ENCODE results near the gene DNMT3A.

The DNMT3A gene

DNA sequence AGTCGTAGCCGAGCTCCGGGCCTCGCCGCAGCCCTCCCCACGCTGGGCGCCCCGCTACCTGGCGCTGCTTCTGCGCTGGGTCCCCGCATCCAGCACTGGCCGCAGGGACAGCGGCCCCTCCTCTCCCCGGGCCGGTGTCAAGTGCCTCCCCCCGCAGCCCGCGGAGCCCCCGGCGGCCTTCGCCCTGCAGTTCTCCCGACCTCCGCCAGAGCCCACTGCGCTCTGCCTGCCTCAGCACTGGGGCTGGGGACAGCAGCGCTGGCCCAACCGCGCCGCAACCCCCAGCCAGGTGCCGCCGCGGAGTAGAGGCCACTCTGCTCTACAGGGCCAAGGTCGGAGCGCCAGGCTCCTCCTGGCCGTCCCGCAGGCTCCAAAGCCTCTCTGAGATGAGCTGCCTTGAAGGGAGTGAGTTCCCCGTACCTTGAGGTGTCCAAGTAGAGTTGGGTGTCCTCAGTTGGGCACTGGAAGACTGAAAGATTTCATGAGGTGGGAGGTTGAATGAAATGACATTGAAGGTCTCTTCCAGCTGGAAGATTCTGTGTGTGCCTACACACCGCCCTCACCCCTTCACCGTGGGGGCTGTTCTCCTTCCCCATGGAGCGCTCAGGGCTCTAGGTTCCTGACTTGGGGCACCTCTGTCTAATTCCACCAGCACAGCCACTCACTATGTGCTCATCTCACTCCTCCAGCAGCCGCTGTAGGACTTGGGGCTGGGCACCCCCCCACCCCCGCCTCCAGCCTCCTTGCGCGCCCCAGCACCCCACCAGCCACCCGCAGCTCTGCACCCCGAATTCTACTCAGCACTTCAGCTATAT lies 854 bp upstream of the DNMT3A start:
- peak; percentile 5 for FAIRE-seq

DNA sequence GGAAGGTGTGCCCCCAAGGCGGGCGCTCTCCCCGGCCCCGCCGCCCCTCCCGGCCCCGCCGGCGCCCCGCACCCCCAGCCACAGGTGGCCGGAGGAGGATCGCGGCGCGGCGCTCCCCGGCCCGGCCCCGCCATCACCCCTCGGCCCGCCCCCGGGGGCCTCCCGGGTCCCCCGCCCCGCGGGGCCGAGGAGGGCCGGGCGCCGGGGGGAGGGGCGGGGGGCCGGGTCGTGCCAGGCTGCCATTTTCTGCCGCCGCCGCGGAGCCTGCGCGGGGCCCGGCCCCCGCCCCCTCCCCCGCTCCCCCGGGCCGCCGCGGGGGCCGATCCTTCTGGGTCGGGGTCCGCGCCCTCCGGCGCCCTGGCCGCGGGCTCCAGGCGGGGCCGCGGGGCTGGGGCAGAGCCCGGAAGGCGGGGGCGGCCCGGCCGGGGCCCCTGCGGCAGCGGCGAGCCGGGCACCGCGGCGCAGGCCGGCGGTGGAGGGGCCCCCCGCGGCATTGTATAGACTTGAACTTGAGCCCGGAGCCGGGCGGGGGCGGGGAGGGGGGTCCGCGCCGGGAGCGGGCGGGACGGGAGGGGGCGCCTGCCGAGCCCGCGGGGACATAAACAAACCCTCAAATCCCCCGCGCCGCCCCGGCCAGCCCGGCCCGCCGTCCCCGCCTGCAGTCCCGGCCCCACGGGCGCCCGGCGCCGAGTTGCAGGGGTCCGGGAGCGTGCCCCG lies 556 bp downstream of the DNMT3A start:
- no peak for FAIRE-seq

DNA sequence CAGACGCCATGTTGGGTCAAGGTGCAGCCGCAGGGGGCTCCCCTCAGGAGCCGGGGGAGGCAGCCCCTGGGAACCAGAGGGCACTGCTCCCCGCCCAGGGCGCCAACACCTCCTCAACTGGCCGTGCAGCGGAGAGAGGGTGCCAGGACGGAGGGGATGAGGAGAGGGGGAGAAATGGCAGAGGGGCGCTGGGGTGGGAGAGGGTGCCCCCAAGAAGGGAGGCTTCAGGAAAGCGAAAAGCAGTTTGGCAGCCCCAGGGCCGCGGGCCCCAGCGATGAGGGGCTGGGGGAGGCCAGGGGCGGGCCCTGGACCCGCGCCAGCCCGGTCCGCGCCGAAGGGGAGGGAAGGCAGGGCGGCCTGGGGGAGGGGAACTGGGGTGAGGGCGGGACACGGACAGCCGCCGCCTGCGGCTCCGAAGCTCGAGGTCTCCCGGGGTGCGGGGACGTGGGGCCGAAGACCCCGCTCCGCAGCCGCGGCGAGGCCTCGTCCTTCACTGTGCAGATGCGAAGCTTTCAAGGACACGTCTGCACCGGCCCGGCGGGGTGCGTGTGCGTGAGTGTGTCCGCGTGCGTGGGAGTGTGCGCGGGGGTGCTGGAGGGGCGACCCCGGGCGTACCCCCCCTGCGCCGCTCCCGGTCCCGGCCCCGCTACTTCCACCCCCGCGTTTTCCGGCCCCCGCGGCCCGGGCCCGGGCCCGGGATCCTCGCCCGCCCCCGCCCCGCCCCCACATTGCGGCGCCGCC lies 1.4 kb downstream of the DNMT3A start:
- no peak for FAIRE-seq

DNA sequence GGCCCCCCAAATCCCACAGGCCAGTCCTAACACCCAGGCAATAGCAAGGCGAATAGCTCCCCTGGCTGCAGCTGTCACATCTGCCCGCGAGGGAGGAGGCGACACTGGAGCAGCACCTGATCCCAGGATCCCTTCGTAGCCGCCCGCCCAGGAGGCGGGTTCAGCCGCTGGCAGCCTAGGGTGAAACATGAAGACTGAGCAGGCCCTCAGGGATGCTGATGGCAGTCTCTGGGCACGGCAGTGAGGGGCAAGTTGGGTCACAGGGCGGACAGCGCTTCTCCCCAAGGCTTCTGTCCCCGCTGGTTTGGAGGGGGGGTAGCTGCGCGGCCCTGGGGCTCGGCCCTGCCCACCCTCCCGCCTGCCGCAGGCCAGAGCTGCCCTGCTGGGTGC lies 1.9 kb downstream of the DNMT3A start:
- no peak for FAIRE-seq

DNA sequence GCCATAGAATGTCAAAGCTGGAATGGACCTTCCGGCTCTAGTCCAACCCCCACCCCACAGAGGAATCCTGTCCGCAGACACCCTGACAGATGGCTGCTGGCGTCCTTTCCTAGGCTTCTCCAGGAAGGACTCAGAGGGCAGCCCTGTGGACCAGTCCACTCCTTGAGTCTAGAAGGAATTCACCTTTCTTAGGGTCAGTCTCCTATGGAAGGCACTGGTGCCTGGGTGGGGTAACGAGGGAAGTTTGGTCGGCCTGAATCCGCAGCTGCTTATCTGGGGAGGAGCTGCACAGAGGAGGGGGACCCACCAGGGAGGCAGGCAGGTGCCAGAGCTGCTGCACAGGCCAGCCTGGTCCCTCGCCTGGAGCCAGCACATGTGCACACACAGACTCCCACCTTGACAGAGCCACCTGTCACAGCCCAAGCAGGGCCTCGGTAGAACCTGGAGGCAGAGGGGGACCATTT lies 2.5 kb downstream of the DNMT3A start:
- FAIRE-seq: no peak

DNA sequence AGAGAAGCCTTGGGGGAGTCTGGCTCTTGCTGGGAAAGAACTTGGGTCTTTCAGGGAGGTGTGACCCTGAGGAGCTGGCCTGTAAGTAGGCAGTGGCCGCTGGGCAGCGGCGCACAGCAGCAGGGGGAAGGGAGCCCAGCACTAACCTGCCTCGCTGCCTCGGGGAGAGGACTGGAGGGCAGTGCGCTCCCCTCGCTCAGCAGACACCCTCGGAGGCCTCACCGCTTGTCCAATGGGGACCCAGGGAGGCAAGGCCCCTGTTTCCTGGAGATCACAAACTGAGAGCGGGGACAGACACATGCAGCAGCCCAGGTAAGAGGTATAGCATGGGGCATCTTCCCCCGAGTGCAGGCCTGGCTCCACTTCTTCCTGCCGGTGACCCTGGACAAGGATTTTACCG lies 3.3 kb downstream of the DNMT3A start:
- no peak for FAIRE-seq

DNA sequence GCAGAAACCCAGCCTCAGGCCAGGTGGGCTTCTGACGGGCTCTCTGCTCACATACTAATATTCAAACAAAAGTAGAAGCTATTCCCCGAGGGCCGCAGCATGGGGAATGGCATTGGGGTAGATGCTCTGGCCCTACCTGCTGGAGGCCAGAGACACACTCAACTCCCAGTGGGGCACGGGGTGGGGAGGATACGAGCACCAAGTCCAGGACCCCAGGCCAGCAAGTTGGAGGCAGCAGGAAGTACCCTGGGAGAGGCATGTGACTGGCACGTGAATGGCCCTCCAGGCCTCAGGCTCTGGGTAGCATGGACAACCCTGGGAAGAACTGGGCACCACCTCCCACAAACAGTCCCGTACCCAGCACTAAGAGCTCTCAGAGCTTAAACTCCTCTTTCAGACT lies 3.8 kb downstream of the DNMT3A start:
- no peak for FAIRE-seq

DNA sequence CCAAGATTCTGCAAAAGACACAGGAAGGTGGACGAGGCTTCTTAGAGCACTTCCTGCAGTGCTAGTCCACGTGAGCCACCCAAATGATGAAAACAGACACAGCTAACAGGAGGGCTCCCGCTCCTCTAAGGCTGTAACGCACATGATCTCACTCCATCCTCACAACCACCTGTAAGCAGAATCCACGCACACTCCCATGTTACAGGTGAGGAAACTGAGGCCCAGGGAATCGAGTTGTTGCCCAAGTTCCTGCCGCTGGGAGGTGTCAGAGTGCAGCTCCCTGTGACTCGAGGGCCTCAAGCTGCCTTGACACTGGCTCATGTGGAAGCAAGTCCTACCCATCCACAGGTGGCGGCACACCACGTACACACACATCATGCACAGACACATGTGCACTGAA lies 4.4 kb downstream of the DNMT3A start:
- no peak for FAIRE-seq

DNA sequence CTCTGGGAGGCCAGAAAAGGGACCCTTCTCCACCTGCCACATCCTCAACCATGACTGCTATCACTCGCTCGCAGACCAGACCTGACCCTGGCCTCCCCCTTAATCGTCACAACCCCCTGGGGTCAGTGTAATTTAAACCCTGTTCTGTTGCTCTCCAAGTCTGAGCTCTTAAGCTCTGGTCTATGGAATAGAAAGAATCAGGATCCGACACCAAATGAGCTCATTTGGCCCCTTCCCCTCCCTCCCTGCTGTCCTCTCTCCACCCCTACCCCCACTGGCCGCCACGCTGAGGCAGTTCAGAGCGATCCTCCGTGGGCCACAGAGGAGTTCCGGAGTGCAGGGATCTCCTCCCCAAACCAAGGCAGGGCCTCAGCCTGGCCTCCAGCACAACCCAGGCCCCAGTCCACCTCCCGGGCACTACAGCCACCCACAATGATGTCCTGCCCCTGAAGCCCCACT lies 5.3 kb downstream of the DNMT3A start:
- FAIRE-seq: no peak

DNA sequence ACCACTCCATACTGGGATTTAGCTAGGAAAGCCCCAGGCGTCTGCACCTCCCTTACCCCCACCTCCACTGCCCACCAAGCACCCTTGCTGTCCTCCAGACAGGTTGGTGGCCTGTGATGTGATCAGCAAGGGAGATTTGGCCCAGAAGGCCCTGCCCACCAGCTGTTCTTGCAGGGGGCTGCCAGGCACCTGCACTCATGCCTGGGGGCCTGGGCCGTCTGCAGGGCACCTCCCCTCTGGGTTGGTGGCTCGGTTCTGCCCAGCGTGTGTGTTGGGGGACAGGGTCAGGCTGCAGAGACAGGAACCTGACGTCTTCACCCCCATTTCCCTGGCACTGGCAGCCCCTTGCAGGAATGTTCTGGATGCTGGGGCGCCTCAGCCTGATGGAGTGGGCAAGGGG lies 5.8 kb downstream of the DNMT3A start:
- FAIRE-seq: no peak

DNA sequence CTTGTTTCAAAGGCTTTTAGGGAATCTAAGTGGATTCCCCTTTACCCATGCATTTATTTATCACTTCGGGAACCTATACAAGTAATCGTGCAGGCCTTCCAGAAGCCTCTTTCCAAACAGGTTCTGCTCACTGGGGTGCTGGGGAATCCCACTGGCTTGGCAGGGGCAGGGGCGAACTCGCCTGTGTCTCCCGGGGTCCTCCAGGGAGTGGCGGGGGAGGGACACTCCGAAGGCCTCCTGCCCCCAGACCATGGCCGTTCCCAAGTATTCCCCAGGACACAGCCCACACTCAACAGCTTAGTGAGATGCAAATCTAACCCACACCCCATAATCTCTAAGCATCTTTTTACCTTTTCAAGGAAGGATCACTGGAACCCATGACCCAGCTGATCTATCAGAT lies 6.5 kb downstream of the DNMT3A start:
- no peak for FAIRE-seq

DNA sequence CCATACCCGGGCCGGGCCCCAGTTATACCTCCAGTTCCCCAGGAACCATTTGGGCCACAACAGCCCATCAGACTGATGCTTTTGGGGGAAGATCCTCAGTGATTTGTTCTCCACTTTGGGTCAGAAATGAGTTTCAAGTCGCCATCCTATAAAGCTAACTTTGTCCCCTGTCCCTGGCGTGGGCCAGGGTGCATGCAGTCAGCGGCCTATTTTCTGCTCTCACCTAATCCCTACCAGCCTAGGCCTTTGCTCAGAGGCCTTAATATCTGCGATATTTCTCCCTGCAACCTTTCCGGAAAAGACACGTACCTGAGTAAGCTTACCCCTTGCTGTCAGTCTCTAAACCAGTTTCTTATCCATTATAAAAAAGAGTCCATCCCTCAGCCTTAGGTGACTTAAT lies 7.2 kb downstream of the DNMT3A start:
- no peak for FAIRE-seq

DNA sequence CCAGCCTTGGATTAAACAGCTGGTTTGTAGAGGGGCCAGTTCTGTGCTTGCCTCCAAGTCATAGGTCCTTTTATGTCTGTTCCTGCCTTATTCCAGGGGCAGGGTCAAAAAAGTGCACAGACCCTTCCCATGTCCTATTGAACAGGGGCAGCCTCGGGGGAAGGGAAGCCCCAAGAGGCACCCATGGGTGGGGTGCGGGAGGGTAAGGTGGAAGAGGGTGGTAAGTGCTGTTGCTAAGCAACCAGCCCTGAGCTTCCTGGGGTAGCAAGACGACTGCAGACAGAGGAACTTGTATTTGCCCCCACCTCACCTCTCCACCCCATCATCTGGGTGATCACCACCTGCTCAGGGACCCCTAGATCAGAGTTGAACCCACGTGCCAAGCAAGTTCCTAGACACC lies 7.7 kb downstream of the DNMT3A start:
- no peak for FAIRE-seq

DNA sequence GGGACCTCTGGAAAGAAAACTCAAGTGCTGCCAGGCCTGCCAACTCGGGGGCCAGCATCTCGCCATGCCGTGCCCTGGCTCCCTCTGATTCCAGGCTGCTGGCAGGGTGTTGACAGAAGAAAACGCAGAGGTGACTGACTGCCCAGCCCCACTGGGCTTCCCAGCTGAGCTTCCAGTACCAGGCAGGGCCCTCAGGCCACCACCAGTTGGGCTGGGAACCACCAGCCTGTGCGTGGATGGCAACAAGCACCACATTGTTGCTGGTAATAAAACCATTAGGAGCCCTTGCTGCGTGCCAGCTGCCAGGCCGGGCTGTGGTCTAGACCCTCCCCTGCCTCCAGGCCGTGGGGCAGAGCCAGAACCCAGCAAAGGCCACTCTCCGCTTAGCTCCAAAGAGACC lies 9.2 kb downstream of the DNMT3A start:
- no peak for FAIRE-seq

DNA sequence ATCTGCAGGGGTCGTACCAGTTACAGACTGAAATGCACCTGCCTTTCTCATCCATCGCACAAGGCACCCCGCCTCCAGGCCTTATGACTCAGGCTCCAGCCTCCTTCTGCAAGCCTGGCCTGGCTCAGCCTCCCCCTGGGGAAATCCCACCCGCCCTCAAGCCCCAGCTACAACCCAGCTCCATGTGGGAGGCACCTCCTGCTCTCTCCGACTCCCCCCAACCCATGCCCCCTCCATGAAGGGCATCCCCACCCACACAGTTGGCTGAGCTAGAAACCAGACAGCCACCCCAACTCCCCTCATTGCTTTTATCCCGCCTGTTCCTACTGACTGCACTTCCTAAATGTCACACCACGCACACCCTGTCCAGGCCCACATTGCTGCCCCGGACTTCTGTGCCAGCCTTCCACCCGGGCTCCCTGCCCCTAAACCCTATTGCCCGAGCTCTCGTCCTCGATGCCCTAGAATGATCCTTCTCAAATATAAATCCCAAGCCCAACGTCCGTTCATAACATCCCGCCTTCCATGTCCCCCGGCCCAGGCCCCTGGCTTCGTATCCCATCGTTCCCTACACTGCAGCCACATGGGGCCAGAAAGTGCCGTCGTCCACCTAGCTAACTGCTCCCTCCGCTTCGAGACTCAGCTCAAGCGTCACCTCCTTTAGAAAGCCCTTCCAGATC lies 9.9 kb downstream of the DNMT3A start:
- no peak for FAIRE-seq

DNA sequence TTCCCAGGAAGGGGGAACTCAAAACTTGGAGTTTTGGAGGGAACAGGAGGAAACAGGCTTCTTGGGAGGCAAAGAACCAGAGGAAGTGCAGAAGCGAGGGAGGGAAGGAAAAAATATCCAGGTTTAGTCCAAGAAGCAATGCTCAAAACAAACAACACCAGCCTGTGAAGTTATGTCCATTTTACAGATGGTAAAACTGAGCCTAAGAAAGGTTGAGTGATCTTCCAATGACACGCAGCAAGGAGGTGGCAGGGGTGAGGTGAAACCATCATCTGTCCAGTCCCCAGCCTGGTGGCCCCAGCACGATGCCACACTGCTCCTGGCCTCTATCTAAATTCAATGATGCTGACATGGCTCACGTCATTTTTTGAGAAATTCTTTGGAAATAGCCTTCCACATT lies 10.8 kb downstream of the DNMT3A start:
- no peak for FAIRE-seq

DNA sequence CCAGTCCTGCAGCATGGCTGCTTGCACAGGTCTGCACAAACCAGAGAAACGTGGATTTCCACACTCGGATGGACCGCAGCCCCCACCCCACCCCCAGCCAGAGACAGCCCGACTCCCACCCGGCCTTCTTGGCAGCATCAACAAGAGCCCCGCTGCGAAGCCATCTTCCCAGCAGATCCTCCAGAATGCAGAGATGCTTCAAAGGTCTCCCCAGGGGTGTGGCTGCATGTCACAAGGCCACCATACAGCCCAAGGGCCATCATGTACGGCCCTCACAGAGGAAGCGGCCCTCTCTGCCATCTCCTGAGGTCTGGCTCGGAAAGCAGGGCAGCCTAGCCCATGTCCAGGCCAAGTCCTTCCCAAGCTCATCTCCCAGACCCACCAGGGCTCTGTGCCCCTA lies 11.5 kb downstream of the DNMT3A start:
- no peak for FAIRE-seq

DNA sequence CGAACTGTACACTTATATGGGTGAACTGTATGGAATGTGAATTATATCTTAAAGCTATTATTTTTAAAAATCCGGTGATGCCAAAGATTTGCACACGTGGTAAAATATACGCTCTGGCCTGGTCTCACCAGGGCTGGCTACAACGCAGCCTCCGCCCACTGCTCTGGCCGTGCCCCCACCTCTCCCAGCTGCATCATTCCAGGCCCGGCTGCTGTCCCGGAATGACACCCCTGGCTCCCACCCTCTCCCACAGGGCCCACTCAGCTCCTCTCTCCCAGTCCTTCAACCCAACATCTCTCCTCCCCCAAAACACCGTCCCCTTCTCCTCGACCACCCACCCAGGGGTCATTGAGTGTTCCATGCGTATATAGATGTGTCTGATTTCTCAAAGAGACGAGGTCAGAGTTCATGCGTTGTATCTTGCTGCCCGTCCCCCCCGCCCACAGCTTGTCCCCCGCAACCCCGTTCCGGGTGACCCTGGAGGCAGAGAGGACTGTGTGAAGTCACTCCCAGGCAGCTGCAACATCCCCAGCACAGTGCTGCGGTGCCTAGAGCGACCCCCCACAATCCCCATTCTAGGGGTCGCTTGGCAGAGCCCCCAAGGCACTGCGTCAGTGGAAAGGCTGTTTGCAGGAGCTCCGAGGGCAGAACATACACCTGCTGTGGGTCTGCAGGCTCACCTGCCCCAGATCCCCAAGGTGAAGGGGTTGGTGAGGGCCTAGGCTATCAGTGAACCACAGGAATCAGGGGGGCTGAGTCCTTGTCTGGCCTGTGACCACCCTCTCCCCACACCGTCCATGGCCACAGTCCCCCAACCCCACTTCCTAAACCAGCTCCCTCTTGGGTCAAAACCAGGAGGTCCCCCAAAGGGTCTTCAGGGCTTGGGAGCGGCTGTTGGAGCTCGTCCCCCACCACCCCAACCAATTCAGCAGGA lies 13.3 kb downstream of the DNMT3A start:
- FAIRE-seq: no peak

DNA sequence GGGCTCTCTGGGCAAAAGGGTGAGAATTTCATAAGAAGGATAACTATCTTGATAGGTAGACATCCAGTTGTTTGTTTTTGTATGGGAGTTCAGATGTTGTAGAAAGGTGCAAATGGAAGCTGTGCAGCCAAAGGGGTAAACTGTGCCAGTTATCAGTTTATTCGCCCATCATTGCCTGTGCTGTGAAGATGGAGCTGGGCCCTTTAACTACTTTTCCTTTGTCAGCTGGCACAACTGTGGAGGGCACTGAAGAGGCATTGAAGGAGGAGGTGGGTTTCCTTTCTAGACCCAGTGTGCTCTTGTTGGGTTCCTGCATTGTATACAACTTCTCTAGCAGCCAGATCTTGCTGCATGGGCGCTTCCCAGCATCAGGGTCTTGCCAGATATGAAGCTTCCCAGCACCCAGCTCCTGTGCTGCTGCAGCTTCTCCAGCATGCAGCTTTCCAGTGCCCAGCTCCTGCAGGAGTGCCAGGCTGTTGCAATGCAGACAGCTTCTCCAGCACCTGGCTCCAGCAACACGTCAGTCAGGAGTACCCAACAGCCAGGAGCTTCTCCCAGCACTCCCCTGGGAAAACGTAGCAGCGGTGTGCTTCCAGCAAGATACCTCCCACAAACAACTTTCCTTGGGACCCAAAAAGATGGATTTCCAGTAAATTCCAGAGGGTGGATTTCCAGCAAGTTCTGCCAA lies 15.3 kb downstream of the DNMT3A start:
- FAIRE-seq: no peak

DNA sequence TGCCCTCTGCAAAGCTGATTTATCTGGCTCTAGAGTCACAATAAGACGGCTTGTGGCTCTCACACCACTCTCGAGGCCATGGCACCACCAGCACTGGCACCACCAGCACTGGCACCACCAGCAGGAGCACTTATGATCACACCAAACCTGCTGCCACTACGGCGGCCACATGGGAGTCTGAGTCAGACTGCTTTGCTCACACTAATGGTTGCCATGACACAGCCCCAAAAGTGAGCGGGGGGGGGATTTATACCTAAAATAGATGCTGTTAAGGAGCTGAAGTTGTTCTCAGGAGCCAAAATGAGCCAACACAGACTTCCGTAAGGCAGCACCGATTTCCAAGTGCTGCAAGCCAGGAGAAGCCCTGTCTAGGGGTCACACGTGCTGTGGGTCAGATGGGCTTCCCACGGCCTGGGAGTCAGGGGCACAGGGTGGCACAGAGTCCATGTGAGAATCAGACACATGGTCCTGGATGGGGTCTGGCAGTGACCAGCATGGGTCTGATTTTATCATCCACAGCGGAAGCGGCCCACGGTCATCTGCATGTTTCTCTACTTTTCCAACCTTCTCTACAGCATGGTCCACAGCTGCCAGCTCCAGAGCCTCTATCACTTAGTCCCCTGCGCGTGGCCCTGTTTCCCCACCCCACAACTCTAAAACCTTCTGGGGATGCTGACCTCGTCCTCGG lies 16.7 kb downstream of the DNMT3A start:
- FAIRE-seq: no peak

DNA sequence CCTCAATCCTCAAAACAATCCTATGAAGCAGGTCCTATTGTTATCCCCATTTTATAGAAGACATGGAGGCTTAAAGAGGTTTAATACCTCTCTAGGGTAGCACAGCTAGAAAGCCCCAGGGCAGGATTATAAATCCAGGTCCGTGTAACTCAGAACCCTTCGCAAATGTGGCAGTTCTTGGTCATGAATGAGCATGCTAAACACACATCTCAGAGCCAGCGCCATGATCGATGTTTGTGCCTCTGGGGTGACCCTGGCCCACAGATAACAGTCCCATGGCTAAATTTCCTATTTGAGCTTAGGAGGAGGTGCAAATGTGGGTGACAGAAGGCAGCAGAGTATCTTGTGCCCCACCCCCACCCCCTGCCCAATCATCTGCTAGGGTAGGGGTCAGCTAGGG lies 17.5 kb downstream of the DNMT3A start:
- no peak for FAIRE-seq
